ENCODE data around the gene DNAJC5. TPM values are rescaled to one million over a fixed set of nuclear protein-coding genes. Genes with fewer than 3 reads are reported as not detected.

DNAJC5 gene
- total RNA-seq, 2 experiments from 2014 or later, result 44.4 to 51.9 TPM

- no peaks in the 10 kb centered on the region for H3K36me3 Mint-ChIP-seq
These were observed 39.4 kb upstream of the DNAJC5 start for GRCh38 chr20:63855363-63856097.

GRCh38 chr20:63856098-63856511 is 38.8 kb upstream of the DNAJC5 start:
- Mint-ChIP-seq H3K9me3 (ENCODE audit: low read depth) (no peaks in the 10 kb centered on the region), H3K27me3 (peaks cover 7% of the 10 kb centered on the region), H3K4me3 (no peak overlapping the region), H3K36me3 (no peaks in the 10 kb centered on the region), H3K27ac (no peak overlapping the region), H3K4me1 (peaks cover 24% of the 10 kb centered on the region)
- DNase-seq (no peak), ATAC-seq (no peak)
- CTCF ChIA-PET, result interaction anchor here (1.4 kb wide), 1 partner anchor 9 kb away, joined by 3 read pairs; the partner anchor contains the start of gene TPD52L2

More at GRCh38 chr20:63855363-63856097, 39.4 kb upstream of the DNAJC5 start:
- Mint-ChIP-seq H3K4me3 (no peak overlapping the region), H3K27ac (no peak overlapping the region), H3K4me1 (peaks cover 30% of the 10 kb centered on the region), H3K27me3 (peaks cover 12% of the 10 kb centered on the region), H3K9me3 (ENCODE audit: low read depth) (no peaks in the 10 kb centered on the region)
- no peak for DNase-seq
- CTCF ChIA-PET, result interaction anchor here (1.4 kb wide), 1 partner anchor 9 kb away, joined by 3 read pairs; the partner anchor contains the start of gene TPD52L2
- ATAC-seq, result no peak

- no peak overlapping the region for H3K4me3 Mint-ChIP-seq
- ATAC-seq, result no peak
- no peaks in the 10 kb centered on the region for H3K9me3 Mint-ChIP-seq (ENCODE audit: low read depth)
- no peak for DNase-seq
- no peaks in the 10 kb centered on the region for H3K27me3 Mint-ChIP-seq
- H3K27ac Mint-ChIP-seq, result no peak overlapping the region
- peaks cover 18% of the 10 kb centered on the region for H3K4me1 Mint-ChIP-seq
- no peaks in the 10 kb centered on the region for H3K36me3 Mint-ChIP-seq
- CTCF ChIA-PET, result no interaction called here
These were observed 37.0 kb upstream of the DNAJC5 start for GRCh38 chr20:63857764-63858392.

- DNase-seq, result no peak
- Mint-ChIP-seq H3K4me1 (peaks cover 25% of the 10 kb centered on the region), H3K27me3 (no peaks in the 10 kb centered on the region), H3K4me3 (no peak overlapping the region), H3K27ac (no peak overlapping the region), H3K36me3 (peaks cover 3% of the 10 kb centered on the region), H3K9me3 (ENCODE audit: low read depth) (no peaks in the 10 kb centered on the region)
- CTCF ChIA-PET, result no interaction called here
- peak; percentile 22 for ATAC-seq
These were observed 36.3 kb upstream of the DNAJC5 start for GRCh38 chr20:63858393-63859165.

GRCh38 chr20:63859166-63859699 is 35.7 kb upstream of the DNAJC5 start:
- H3K9me3 Mint-ChIP-seq (ENCODE audit: low read depth), result no peaks in the 10 kb centered on the region
- DNase-seq, result no peak
- ATAC-seq, result no peak
- H3K27ac Mint-ChIP-seq, result no peak overlapping the region
- peaks cover 6% of the 10 kb centered on the region for H3K36me3 Mint-ChIP-seq
- H3K4me3 Mint-ChIP-seq, result no peak overlapping the region
- no peaks in the 10 kb centered on the region for H3K27me3 Mint-ChIP-seq
- CTCF ChIA-PET, result no interaction called here
- H3K4me1 Mint-ChIP-seq, result peaks cover 31% of the 10 kb centered on the region

GRCh38 chr20:63860325-63861051 is 34.4 kb upstream of the DNAJC5 start:
- Mint-ChIP-seq H3K27ac (no peak overlapping the region), H3K4me1 (peaks cover 29% of the 10 kb centered on the region), H3K36me3 (peaks cover 6% of the 10 kb centered on the region), H3K27me3 (no peaks in the 10 kb centered on the region), H3K9me3 (ENCODE audit: low read depth) (no peaks in the 10 kb centered on the region), H3K4me3 (no peak overlapping the region)
- CTCF ChIA-PET, result no interaction called here
- no peak for ATAC-seq
- DNase-seq, result no peak

- Mint-ChIP-seq H3K4me3 (no peak within 1 kb of the TSS), H3K27ac (no peak within 1 kb of the TSS), H3K9me3 (ENCODE audit: low read depth) (no peaks in the 10 kb centered on the region), H3K27me3 (no peaks in the 10 kb centered on the region), H3K36me3 (peaks cover 6% of the 10 kb centered on the region), H3K4me1 (peaks cover 36% of the 10 kb centered on the region)
- no peak for ATAC-seq
- DNase-seq, result no peak
- CTCF ChIA-PET, result no interaction called here
These were observed 33.5 kb upstream of the DNAJC5 start, which contains the start of gene ABHD16B for GRCh38 chr20:63861365-63861934. TSS of gene ABHD16B (plus strand) at chr20:63861498. CDS start at chr20:63861541, 43 bp downstream.

- Mint-ChIP-seq H3K36me3 (peaks cover 6% of the 10 kb centered on the region), H3K27me3 (no peaks in the 10 kb centered on the region), H3K27ac (no peak overlapping the region), H3K4me1 (peaks cover 36% of the 10 kb centered on the region), H3K9me3 (ENCODE audit: low read depth) (no peaks in the 10 kb centered on the region), H3K4me3 (no peak overlapping the region)
- ATAC-seq, result no peak
- CTCF ChIA-PET, result interaction anchor here (1.4 kb wide), 1 partner anchor 366 kb away, joined by 4 read pairs; no protein-coding TSS in a partner anchor
- no peak for DNase-seq
These were observed 32.7 kb upstream of the DNAJC5 start for GRCh38 chr20:63861981-63862901.

GRCh38 chr20:63863021-63863797 is 31.7 kb upstream of the DNAJC5 start:
- H3K9me3 Mint-ChIP-seq (ENCODE audit: low read depth), result no peaks in the 10 kb centered on the region
- H3K36me3 Mint-ChIP-seq, result peaks cover 6% of the 10 kb centered on the region
- H3K4me1 Mint-ChIP-seq, result peaks cover 37% of the 10 kb centered on the region
- CTCF ChIA-PET, result interaction anchor here (0.6 to 3.2 kb wide), 17 partner anchors 78 to 369 kb away, joined by 3 to 31 read pairs (median 5); partner anchors contain the start of genes ARFRP1, LIME1, PPDPF and PTK6
- DNase-seq, result no peak
- ATAC-seq, result no peak
- peak overlapping the region; percentile 84 for H3K27ac Mint-ChIP-seq
- H3K27me3 Mint-ChIP-seq, result no peaks in the 10 kb centered on the region
- H3K4me3 Mint-ChIP-seq, result peak overlapping the region; percentile 82

GRCh38 chr20:63863798-63864544 is 31.0 kb upstream of the DNAJC5 start:
- CTCF ChIA-PET, result interaction anchor here (0.6 to 3.2 kb wide), 34 partner anchors 12 to 370 kb away, joined by 3 to 31 read pairs (median 4); partner anchors contain the start of genes ARFRP1, FNDC11, LIME1 and PPDPF
- DNase-seq, result peak; percentile 90
- peak overlapping the region; percentile 82 for H3K4me3 Mint-ChIP-seq
- no peaks in the 10 kb centered on the region for H3K27me3 Mint-ChIP-seq
- no peaks in the 10 kb centered on the region for H3K9me3 Mint-ChIP-seq (ENCODE audit: low read depth)
- H3K4me1 Mint-ChIP-seq, result peaks cover 31% of the 10 kb centered on the region
- H3K27ac Mint-ChIP-seq, result peak overlapping the region; percentile 84
- peak; percentile 72 for ATAC-seq
- H3K36me3 Mint-ChIP-seq, result peaks cover 6% of the 10 kb centered on the region

Data from activated CD8-positive, alpha-beta memory T cell treated with anti-CD3 and anti-CD28 coated beads, Interleukin-2, amount 10 ng/mL, durations not matched to agents 7 days and 5 days (primary cell).